22Rv1 (cell line): ENCODE results near the gene USE1.

Experiments
- H3K27ac ChIP-seq: fragments of 450-650 bp; 2 replicates; pipeline ENCODE4 v1.5.1; 2017
- CTCF ChIP-seq: fragments of 450-650 bp; IDR thresholded peaks from 2 replicates; pipeline ENCODE4 v1.5.1; 2017; ENCODE audit warnings: mild to moderate bottlenecking
- ZFX ChIP-seq: fragments of 450-650 bp; IDR thresholded peaks from 2 replicates; pipeline ENCODE4 v1.6.1; 2017; ENCODE audit warnings: antibody characterized with exemption, borderline replicate concordance

USE1 gene

GRCh38 chr19:17263712-17264640, 48.8 kb downstream of the USE1 start:
- H3K27ac ChIP-seq = no peak overlapping the region
- TF ChIP-seq CTCF = no peak
- TF ChIP-seq ZFX = no peak

DNA sequence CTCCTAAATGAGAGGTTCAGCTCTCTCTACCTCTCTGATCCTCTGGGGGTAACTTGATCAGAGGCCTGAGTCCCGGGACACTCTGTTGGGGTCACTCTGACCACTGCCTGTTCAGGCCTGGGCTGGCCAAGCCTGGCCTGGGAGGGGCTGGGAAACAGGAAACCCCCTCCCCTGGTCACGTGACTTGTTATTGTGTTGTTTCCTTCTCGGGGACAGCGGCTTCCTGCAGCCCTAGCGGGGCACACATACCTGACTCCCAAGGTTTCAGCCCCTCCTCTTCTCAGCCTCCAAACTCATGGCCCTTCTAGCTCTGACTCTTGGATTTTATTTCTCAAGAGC, 49.5 kb downstream of the USE1 start, which contains the start of gene USHBP1:
USHBP1 (minus strand) TSS at position 105 of the 339 bp plus-strand sequence. CDS start 446 bp downstream, outside the sequence.
- H3K27ac ChIP-seq = no peak within 1 kb of the TSS
- TF ChIP-seq CTCF (no peak), ZFX (no peak)

- peak overlapping the region; percentile 57 for H3K27ac ChIP-seq
- TF ChIP-seq ZFX (no peak), CTCF (no peak)
Observed at GRCh38 chr19:17266026-17266425, 50.9 kb downstream of the USE1 start.

DNA sequence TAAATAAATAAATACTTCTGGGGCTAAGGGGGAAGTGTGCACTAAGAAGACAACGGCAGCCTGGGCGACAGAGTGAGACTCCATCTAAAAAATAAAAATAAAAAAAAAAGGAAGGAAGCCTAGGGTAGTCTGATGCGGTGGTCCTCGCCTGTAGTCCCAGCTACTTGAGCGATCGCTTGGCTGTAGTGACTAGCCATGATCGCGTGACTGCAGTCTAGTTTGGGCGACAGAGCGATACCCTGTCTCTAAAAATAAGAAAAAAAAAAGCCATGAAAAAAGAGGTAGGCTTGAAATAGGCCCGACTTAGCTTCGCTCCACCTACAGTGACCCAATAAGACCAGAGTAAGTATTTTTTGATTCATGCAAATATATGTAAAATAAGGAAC, 51.4 kb downstream of the USE1 start:
- peak overlapping the region; percentile 57 for H3K27ac ChIP-seq
- TF ChIP-seq ZFX = no peak
- TF ChIP-seq CTCF = no peak

GRCh38 chr19:17266975-17267788, 52.0 kb downstream of the USE1 start, which contains the start of gene BABAM1:
Gene BABAM1, plus strand, starts transcription at chr19:17267443. Its CDS starts 1,364 bp downstream, at chr19:17268807.
- H3K27ac ChIP-seq = peak within 1 kb of the TSS; percentile 71
- TF ChIP-seq ZFX (no peak), CTCF (no peak)

DNA sequence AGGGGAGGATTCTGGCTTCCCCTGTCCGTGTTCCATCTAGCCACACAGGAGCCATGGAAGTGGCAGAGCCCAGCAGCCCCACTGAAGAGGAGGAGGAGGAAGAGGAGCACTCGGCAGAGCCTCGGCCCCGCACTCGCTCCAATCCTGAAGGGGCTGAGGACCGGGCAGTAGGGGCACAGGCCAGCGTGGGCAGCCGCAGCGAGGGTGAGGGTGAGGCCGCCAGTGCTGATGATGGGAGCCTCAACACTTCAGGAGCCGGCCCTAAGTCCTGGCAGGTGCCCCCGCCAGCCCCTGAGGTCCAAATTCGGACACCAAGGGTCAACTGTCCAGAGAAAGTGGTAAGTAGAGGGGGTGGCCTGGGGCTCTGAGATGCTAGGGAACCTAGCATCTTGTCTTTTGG, 53.6 kb downstream of the USE1 start:
- H3K27ac ChIP-seq = no peak overlapping the region
- TF ChIP-seq ZFX (no peak), CTCF (no peak)
